HK-2 (cell line): ENCODE data around the gene SNRPE.
A peak's percentile ranks its signal among the peaks of the same experiment; 100 is the strongest.
"Not testable (repeated sequence)": the region's sequence is repeated elsewhere in the genome, so short reads cannot be mapped to it uniquely, and the experiment has no call there.

ENCODE experiments used
- DNase-seq: peaks from one replicate; pipeline ENCODE4 v3.0.0-alpha.2; 2018; ENCODE audit not compliant: unreplicated experiment

The SNRPE gene

GRCh38 chr1:203861379-203862184 is at the start of gene SNRPE:
TSS of gene SNRPE (plus strand) at chr1:203861599. CDS start at chr1:203861660, 61 bp downstream.
- DNase-seq = peak; percentile 99

GRCh38 chr1:203813581-203814341 is 47.6 kb upstream of the SNRPE start:
- DNase-seq = no peak

DNA sequence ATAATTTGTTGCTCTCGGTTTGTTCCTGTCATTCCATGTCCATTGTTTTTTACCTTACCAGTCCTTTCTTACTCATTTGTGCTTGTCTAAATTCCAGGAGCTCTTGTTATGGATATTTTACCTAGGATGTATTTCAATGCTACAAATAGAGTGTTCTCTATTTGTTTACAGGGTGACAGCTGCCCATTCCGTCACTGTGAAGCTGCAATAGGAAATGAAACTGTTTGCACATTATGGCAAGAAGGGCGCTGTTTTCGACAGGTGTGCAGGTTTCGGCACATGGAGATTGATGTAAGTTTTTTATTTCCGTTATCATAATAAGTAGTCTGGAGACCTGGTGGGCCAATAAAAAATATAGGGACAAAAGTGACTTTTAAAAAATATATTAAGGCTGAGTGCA is 43.0 kb upstream of the SNRPE start:
- DNase-seq = no peak

DNA sequence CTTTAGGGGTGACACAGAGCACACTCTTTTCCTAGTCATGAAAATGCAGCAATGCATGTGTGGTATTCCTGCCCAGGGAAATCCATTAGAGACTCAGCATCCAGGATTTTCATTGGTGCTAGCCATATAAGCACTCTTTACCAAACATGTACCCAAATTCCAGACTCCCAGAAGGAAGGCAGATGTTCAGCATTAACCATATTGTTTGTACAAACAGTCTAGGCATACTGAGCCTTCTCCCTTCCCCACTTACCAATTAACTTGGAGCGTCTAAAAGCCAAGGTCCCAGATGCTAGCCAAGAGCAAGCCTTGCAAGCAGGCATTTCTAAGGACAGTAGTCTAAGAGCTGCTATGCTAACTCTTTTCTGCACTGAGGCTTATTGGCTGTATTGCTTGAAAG is 38.1 kb upstream of the SNRPE start:
- DNase-seq = no peak

DNA sequence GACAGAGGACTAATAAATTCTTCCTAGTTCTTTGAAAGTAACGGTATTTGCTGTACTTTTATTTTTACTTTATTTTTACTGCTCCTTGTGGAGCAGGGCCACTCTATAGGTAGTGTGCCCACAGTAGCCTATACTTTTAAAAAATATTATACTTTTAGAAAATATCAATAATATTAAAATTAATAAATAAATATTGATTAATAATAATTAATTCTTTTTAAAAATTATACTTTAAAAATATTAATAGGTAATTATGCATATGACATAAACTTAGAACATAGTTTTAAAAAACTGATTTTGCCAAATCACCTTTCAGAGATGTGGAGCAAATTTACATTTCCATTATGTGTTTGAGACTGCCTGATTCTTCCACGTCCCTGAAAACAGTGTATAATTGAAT is 35.2 kb upstream of the SNRPE start:
- DNase-seq = no peak

DNA sequence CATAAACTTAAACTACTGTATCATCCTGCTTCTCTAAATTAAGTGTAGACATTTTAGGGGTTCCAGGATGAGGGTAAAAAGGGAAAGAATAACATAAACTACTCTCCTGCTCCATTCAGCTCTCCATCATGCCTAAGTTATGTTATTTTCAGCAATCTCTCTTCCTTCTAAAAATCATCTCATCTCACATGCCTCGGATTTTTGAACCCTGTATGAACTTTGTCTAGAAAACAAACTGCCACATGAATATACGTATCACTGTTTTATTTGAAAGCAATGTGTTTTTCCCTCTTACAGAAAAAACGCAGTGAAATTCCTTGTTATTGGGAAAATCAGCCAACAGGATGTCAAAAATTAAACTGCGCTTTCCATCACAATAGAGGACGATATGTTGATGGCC is 33.4 kb upstream of the SNRPE start:
- no peak for DNase-seq

- no peak for DNase-seq
Measured at GRCh38 chr1:203828503-203828902, 32.9 kb upstream of the SNRPE start.

- not testable (repeated sequence) for DNase-seq
Measured at GRCh38 chr1:203829247-203829646, 32.2 kb upstream of the SNRPE start.

- DNase-seq = no peak
Measured at GRCh38 chr1:203835476-203835875, 25.9 kb upstream of the SNRPE start.

- no peak for DNase-seq
Measured at GRCh38 chr1:203839081-203839480, 22.3 kb upstream of the SNRPE start.

DNA sequence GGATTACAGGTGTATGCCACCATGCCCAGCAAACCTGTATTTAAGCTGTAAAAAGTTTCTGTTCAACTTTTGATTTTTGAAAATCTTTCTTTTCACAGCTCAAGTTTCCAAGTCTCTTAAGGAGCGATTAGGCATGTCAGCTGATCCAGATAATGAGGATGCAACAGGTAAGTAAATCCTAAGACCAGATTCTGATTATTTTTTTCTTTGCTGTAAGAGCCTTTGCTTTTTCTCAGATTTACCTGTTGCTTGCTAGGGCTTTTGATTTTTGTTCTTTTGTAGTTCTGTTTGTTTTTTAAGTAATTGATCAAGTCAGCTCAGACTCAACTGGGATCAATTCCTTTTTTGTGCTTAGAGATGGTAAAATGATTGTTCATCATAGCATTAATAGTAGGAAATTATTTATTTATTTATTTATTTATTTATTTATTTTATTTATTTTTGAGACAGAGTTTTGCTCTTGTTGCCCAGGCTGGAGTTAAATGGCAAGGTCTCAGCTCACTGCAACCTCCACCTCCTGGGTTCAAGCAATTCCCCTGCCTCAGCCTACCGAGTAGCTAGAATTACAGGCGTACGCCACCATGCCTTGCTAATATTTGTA is 21.1 kb upstream of the SNRPE start:
- no peak for DNase-seq

DNA sequence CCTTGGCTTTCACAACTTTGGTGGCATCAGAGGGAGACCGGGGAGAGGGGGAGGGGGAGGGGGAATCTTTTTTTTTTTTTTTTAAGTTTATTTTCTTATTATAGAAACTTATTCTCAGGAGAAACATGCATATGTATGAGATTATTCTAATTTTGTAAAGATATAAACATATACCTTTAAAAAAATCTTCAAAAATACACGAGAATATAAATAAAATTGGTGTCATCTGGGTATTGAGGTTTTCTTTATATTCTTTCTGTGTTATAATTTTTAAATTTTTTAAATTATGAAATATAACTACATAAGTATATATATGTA is 18.9 kb upstream of the SNRPE start:
- DNase-seq = no peak

- no peak for DNase-seq
Measured at GRCh38 chr1:203843435-203843834, 18.0 kb upstream of the SNRPE start.

GRCh38 chr1:203853112-203853511 is 8.3 kb upstream of the SNRPE start:
- DNase-seq = not testable (repeated sequence)

- peak; percentile 28 for DNase-seq
Measured at GRCh38 chr1:203858055-203858454, 3.3 kb upstream of the SNRPE start.

GRCh38 chr1:203858975-203859374 is 2.4 kb upstream of the SNRPE start:
- no peak for DNase-seq

- DNase-seq = peak; percentile 74
Measured at GRCh38 chr1:203860396-203861025, 888 bp upstream of the SNRPE start.

- no peak for DNase-seq
Measured at GRCh38 chr1:203867802-203868201, 6.4 kb downstream of the SNRPE start.

DNA sequence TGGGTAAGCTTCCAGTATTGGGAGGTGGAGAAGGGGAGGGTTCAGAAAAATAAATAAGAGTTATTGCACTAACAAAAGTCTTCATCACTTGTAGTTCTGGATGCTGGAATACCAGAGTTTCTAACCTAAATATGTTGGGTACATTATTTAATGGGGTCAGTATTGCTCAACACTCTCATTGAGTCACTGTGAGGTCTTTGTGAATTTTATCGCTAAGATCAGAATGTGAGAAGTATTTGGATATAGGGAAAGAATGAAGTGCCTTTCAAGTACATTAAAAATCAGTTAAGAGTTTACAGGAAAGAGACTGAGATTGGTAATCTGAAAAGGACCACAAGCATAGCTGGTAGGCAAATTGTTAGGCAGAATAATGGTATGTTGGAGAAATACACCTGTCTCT is 8.8 kb downstream of the SNRPE start:
- no peak for DNase-seq

- DNase-seq = peak; percentile 41
Measured at GRCh38 chr1:203871114-203871880, 9.9 kb downstream of the SNRPE start.

DNA sequence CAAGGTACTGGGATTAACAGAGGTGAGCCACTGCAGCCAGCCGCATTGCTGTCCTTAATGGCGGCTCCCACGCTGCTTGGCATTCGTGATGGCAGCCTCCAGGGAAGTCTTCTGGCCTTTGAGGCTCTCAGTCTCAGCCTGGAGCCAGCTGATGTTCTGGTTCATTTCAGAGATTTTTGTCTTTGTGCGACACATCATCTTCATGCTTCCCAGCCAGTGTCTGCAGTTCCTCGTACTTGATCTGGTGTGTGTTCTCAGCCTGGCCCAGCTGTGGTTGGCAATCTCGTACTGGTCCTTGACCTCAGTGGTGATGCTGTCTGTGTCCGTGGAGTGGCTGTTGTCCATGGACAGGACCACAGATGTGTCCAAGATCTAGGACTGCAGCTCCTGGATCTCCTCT is 11.7 kb downstream of the SNRPE start:
- DNase-seq = no peak

GRCh38 chr1:203878422-203878821 is 17.0 kb downstream of the SNRPE start:
- DNase-seq = no peak
